Stimulated activated CD4-positive, alpha-beta T cell treated with anti-CD3 and anti-CD28 coated beads, Interleukin-15, amount 100 ng/mL, for 48 hours (primary cell): ENCODE measurements around the gene MATN4.

ENCODE experiments used
- DNase-seq, 2 donors: peaks; one replicate each; pipeline ENCODE4 v3.0.0-alpha.2; 2020; ENCODE audit warnings: low read depth in 2 of 2

MATN4 gene

GRCh38 chr20:45340951-45341350, 32.9 kb upstream of the MATN4 start:
- no peak for DNase-seq

GRCh38 chr20:45340236-45340847, 32.2 kb upstream of the MATN4 start:
- DNase-seq, result no peak

DNA sequence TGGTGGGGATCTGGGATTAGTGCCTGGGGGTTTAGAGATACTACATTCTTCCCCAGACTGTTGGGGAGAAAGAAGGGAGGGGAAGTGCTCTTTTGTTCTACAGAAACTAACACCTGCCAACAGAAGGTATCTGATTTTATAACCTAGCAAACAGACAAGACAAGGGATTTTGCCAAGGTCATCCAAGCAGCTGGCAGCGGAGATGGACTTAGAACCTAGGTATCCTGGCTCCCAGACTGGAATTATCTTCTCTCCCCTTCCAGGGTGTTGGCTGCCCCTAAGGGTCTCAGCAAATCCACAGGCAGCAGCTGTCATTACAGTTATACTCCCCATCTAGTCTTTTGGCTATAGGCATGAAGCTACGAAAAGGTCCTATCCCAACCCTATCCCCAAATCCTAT, 31.7 kb upstream of the MATN4 start:
- DNase-seq, result no peak

DNA sequence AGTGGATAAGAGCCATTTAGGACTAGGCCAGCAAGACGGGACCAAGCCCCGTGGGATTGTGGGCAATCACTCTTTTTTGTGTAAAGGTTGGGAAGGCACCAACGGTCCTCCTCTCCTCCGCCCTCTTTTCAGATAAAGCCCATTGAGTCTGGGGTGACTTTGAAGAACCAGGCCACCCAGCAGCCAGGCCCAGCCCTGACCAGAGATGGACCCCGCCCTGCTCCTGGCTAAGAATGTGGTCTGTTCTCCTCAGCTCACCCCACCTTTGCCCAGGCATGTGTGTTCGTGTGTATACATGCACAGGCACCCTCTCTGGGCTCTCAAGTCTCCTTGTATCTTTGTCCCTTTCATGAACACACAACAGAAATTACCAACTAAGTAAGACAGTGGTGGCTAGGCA, 31.0 kb upstream of the MATN4 start:
- DNase-seq, result no peak

DNA sequence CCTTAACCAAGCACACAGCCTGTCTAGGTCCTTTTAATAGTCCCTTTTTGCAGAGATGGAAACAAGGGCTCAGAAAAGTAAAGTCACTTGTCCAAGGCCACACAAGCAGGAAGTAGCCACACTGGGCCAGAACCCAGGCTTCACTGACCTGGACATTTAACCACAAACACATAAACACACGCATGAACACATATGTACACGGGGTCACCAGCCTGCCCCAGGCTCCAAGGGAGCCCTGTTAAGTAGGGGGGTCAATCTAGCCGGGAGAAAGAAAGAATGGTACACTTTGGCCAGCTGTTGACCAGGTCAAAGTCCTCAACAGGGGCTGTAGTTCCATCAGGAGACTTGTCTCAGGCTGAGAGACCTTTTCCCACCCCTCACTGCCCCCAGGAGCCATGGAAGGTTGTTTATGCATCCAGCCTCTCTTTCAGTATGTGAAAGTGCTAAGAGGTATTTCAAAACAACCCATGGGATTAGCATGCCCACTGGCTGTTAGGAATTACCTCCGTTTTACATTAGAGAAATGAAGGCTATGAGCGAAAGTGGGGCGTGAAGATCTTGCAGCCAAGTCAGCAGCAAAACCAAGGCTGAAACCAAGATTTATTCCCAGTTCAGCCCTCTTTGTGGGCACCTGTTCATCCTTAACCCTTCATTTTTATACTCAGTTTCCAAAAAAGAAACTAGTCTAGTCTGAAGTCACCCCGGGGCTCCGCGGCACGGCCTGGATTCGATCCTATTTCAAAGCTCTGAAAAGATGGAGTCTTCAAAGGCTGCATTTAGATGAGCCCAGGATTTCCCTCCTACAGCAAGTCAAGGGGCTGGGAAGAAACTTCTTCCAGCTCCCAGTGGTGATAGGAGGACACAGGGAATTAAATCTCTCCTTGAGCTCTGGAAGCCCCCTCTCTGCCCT, 30.3 kb upstream of the MATN4 start:
- no peak for DNase-seq

- DNase-seq, result no peak
Observed at GRCh38 chr20:45337367-45338120, 29.4 kb upstream of the MATN4 start.

- no peak for DNase-seq
Observed at GRCh38 chr20:45336530-45337366, 28.6 kb upstream of the MATN4 start.

- DNase-seq, result no peak
Observed at GRCh38 chr20:45330476-45330875, 22.4 kb upstream of the MATN4 start.

DNA sequence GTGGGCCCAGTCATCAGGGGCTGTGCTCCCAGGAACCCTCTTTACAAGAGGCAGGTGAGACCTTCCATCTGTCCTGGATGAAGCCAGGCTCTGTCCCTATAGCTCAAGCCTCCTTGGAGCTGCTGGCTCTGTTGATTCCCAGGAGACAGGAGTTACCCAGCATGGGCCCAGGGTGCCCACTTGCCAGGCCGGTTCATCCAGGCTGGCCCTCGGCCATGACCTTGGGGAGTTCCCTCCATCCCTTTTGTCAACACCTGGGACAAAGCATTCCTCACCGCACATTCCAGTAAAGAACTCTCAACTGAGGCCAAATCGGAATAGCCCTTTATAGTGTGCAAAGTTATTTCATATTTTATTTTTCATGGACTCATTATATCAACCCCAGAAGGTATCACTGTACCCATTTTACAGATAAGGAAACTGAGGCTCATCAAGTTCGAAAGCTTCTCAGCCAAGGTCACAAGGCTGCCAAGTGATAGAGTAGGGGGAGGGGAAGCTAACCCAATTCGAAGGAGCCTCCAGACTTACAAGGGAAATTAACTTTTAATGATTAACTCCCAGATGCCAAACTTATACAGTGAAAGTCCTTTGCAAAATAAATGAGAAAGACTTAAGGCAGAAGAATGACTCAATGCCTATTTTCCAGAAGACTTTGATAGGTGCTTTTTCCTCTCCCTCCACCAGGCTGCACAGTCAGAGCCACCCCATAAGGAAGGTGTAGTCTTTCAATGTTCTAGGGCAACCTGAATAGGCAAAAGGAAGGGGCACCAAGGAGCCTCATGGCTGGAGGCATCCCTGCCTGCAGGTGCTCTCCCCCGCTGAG, 21.6 kb upstream of the MATN4 start:
- no peak for DNase-seq

DNA sequence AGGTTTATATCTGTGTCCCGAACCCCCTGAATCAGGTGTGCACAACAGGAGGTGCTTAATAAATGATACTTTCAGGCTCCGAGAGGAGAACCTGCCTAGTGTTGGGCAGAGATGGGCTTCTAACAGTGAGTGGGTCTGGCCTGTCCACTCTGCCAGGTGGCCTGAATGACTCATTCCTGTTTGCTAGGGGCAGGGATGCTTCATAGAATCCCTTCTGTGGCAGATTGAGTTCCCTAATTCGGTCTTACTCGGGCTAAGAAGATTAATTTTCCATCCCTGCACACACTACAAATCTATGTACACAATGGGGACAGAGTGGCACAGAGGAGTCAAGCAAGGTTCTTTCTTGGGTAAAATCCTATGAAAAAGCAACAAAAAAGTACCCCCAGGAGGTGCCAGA, 20.4 kb upstream of the MATN4 start:
- DNase-seq, result no peak

GRCh38 chr20:45325371-45325770, 17.3 kb upstream of the MATN4 start:
- no peak for DNase-seq

GRCh38 chr20:45323731-45324130, 15.6 kb upstream of the MATN4 start:
- DNase-seq, result no peak

DNA sequence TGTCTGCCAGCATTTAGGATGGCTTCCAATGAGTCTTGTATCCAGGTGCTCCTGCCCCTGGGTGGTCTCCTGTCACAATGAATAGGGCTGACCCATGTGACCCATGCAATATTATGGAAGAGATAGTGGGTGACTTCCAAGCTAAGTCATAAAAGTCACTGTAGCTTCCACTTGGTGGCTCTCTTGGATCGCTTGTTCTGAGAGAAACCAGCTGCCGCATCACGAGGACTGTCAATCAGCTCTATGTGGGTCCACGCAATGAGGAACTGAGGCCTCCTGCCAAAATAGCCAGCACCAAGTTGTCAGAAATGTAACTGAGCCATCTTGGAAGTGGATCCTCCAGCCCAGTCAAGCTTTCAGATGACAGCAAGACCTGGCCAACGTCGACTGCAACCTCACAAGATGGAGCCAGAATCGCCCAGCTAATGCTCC, 14.9 kb upstream of the MATN4 start:
- no peak for DNase-seq

DNA sequence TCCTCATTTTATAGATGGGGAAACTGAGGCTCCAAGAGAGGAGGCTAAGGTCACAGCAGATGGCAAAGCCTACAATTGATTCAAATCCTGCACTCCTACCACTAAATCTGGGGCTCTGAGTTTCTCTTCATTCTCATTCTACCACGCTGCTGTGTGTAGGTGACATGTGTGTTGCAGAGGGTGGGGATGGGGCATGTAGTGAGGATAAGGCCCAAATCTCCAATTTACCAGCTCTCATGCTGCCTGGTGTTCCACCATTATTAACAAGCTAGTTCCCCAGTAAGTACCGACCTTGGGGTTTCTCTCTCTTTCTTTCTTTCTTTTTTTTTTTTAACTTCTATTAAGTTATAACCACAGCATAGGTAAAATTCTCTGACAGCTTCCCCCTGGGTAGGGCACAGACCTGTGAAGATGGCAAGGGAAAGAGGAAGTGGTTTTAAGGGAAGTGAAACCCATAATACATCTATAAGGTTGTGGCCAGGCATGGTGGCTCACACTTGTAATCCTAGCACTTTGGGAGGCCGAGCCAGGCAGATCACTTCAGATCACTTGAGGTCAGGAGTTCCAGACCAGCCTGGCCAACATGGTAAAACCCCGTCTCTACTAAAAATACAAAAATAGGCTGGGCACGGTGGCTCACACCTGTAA, 13.0 kb upstream of the MATN4 start:
- no peak for DNase-seq

GRCh38 chr20:45318948-45319347, 10.8 kb upstream of the MATN4 start:
- DNase-seq, result no peak

DNA sequence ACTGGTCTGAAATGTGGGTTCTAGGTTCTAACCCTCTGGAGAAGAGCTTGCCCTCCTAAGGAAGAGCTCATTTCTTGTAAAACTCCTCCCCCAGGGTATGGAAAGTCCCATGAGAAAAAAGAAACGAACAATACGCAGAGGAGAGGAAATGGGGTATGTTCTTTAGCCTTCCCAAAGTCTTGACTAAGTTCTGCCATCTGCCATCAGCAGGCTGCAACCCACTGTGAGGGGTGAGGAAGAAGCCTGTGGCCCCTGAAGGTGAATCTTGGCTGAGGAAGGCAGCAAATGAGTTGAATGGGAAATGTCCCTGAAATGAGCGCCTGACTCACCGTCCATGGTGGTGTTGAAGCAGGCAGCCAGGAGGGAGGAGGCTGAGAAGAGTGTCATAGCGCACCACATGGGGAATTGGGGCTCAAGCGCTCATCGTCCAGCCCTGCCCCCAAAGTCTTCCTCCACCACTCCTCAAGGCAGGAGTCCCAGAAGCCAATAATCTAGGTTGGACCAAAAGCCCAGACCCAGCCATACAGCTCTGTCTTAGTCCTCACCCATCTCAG, 10.4 kb upstream of the MATN4 start:
- no peak for DNase-seq

GRCh38 chr20:45317826-45318225, 9.7 kb upstream of the MATN4 start:
- no peak for DNase-seq

DNA sequence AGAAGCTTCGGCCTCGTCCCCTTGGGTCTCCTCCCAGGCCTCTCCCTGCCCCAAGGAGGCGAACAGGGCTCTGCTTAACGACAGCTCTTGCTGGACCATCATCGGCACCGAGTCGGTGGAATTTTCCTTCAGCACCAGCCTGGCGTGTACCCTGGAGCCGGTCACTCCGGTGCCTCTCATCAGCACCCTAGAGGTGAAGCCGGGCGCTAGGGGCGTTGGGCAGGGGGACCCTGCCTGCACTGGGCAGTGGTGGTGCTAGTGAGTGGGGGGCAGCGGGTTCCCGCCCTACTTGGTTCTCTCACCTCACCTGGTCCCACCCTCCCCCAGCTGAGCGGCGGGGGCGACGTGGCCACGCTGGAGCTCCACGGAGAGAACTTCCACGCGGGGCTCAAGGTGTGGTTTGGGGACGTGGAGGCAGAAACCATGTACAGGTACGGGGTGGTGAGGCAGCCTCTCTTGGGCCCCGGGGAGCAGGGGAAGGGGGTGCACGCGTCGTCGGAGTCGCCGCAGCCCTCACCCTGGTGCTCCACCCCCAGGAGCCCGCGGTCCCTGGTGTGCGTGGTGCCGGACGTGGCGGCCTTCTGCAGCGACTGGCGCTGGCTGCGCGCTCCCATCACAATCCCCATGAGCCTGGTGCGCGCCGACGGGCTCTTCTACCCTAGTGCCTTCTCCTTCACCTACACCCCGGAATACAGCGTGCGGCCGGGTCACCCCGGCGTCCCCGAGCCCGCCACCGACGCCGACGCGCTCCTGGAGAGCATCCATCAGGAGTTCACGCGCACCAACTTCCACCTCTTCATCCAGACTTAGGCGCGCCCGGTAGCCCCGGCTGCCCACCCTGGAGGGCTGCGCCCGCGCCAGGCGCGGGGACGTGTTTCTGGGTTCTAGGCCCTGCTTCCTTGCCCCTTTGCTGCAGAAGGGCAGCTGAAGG, 8.3 kb upstream of the MATN4 start:
- no peak for DNase-seq

- no peak for DNase-seq
Observed at GRCh38 chr20:45315672-45316071, 7.6 kb upstream of the MATN4 start.
